Measurements from ENCODE around the gene GUCA1A.

The GUCA1A gene

GRCh38 chr6:42173101-42173500 is at the start of gene GUCA1A:
GUCA1A (plus strand) TSS chr6:42173364; CDS start chr6:42173614, 250 bp downstream.
- TF ChIP-seq FOXP2 (optimal IDR thresholded peaks at IDR 0.05; ENCODE audit: control extremely low read depth, extremely low read length, insufficient read depth) = no peak
- no peak for TF ChIP-seq EZH2 (IDR thresholded peaks at IDR 0.05)
- TF ChIP-seq POLR2AphosphoS5 (IDR thresholded peaks at IDR 0.05; ENCODE audit: borderline replicate concordance, low read depth, low read length) = no peak

GRCh38 chr6:42123379-42124103 is 49.6 kb upstream of the GUCA1A start:
- H3K4me3 ChIP-seq = no peak overlapping the region
- no peak for DNase-seq (ENCODE audit: low read depth, low spot score)
- H3K36me3 ChIP-seq (ENCODE audit: insufficient read depth, low read length) = no peaks in the 10 kb centered on the region
- no peak overlapping the region for H3K9ac ChIP-seq (ENCODE audit: insufficient read length)
- H3K27ac ChIP-seq = no peak overlapping the region
- H3K9me3 ChIP-seq (ENCODE audit: low read depth, low read length) = no peaks in the 10 kb centered on the region
- TF ChIP-seq FOXP2 (optimal IDR thresholded peaks at IDR 0.05; ENCODE audit: control extremely low read depth, extremely low read length, insufficient read depth) = no peak
- TF ChIP-seq EZH2 (IDR thresholded peaks at IDR 0.05) = no peak
- no peak for TF ChIP-seq POLR2AphosphoS5 (IDR thresholded peaks at IDR 0.05; ENCODE audit: borderline replicate concordance, low read depth, low read length)

More at GRCh38 chr6:42173101-42173500, at the start of gene GUCA1A:
- no peak within 1 kb of the TSS for H3K4me3 ChIP-seq
- H3K27ac ChIP-seq = no peak within 1 kb of the TSS
- no peaks in the 10 kb centered on the region for H3K9me3 ChIP-seq (ENCODE audit: low read depth, low read length)
- no peaks in the 10 kb centered on the region for H3K36me3 ChIP-seq (ENCODE audit: insufficient read depth, low read length)
- no peak within 1 kb of the TSS for H3K9ac ChIP-seq (ENCODE audit: insufficient read length)
- no peak for DNase-seq (ENCODE audit: low read depth, low spot score)

DNA sequence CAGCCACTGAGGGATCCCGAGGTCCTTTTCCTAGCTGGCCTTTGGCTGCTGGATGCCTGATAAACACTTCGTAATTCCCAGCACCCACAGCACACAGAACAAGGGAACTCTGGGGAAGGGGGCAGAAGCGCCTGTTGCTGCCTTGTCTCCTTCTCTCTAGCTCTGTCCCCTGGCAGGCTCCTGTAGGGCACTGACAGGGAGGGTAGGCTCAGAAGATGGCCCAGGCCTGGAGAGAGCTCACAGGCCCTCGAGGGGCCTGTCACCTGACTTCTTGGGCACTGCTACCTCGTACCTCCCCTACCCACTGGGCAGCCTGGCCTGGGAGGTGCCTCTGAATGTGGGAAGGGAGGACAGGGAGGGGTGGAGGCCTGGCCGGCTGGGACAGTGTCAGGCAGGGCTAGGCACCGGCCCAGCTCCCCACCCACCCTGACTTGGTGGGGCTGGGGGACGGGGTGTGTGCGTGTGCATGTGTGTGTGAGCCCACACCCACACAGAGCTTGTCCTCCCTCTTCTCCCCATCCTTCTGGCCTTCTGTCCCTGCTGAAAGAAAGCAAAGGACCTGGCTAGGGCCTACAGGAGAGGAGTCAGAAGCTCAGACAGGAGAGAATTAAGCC is 48.8 kb upstream of the GUCA1A start:
- no peak overlapping the region for H3K4me3 ChIP-seq
- H3K9me3 ChIP-seq (ENCODE audit: low read depth, low read length) = no peaks in the 10 kb centered on the region
- DNase-seq (ENCODE audit: low read depth, low spot score) = no peak
- H3K36me3 ChIP-seq (ENCODE audit: insufficient read depth, low read length) = no peaks in the 10 kb centered on the region
- H3K27ac ChIP-seq = no peak overlapping the region
- no peak for TF ChIP-seq FOXP2 (optimal IDR thresholded peaks at IDR 0.05; ENCODE audit: control extremely low read depth, extremely low read length, insufficient read depth)
- TF ChIP-seq POLR2AphosphoS5 (IDR thresholded peaks at IDR 0.05; ENCODE audit: borderline replicate concordance, low read depth, low read length) = no peak
- no peak for TF ChIP-seq EZH2 (IDR thresholded peaks at IDR 0.05)
- H3K9ac ChIP-seq (ENCODE audit: insufficient read length) = no peak overlapping the region

GRCh38 chr6:42125231-42125630 is 47.9 kb upstream of the GUCA1A start:
- no peak for TF ChIP-seq EZH2 (IDR thresholded peaks at IDR 0.05)
- TF ChIP-seq POLR2AphosphoS5 (IDR thresholded peaks at IDR 0.05; ENCODE audit: borderline replicate concordance, low read depth, low read length) = no peak
- no peak for TF ChIP-seq FOXP2 (optimal IDR thresholded peaks at IDR 0.05; ENCODE audit: control extremely low read depth, extremely low read length, insufficient read depth)
- Histone ChIP-seq H3K9me3 (ENCODE audit: low read depth, low read length) (no peaks in the 10 kb centered on the region), H3K36me3 (ENCODE audit: insufficient read depth, low read length) (no peaks in the 10 kb centered on the region), H3K4me3 (no peak overlapping the region), H3K27ac (no peak overlapping the region), H3K9ac (ENCODE audit: insufficient read length) (no peak overlapping the region)
- DNase-seq (ENCODE audit: low read depth, low spot score) = no peak

- no peak for TF ChIP-seq EZH2 (IDR thresholded peaks at IDR 0.05)
- no peak for TF ChIP-seq POLR2AphosphoS5 (IDR thresholded peaks at IDR 0.05; ENCODE audit: borderline replicate concordance, low read depth, low read length)
- no peak for TF ChIP-seq FOXP2 (optimal IDR thresholded peaks at IDR 0.05; ENCODE audit: control extremely low read depth, extremely low read length, insufficient read depth)
- no peak overlapping the region for H3K27ac ChIP-seq
- H3K36me3 ChIP-seq (ENCODE audit: insufficient read depth, low read length) = no peaks in the 10 kb centered on the region
- no peak for DNase-seq (ENCODE audit: low read depth, low spot score)
- H3K4me3 ChIP-seq = no peak overlapping the region
- no peaks in the 10 kb centered on the region for H3K9me3 ChIP-seq (ENCODE audit: low read depth, low read length)
- H3K9ac ChIP-seq (ENCODE audit: insufficient read length) = no peak overlapping the region
Observed at GRCh38 chr6:42125663-42126062, 47.5 kb upstream of the GUCA1A start.

DNA sequence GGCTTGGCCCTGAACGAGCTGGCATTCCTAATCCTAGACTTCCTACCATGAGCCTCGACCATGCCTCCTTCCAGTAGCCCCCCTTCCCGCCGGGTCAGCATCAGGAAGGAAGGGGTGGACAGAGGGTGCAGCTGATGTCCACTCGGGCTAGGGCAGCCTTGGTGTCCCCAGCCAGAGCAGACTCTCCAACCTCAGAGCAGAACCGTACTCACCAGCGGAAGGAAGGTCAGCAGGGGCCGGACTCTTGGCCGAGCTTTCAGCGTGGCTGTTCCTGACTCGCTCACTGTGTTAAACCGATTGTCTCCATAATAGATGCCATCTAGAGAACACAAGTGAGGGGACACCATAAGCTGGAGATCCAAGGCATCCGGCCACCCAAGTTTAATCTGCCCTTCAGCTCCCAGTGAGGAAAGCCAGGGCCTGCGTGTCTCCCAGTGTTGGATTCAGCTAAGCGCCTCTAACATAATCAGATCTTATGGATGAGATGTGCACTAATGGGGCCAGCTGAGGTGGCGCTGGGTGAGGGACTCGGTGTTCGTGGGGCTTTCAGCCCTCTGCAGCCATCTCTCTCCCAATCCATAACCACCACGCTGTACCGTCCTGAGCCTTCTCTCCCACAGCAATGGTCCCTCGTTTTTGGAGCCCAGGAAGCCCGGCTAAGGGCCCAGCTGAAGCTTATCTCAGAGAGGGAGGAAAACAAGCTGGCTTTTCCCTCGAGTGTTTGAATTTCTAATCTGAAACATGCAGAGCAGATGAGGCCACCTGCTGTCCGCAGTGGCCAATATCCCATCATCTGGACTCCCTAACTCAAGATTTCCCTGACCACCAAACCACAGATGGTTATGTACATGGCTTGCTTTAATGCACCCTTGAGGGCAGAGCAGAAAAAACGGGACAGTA is 44.5 kb upstream of the GUCA1A start:
- no peak for DNase-seq (ENCODE audit: low read depth, low spot score)
- TF ChIP-seq EZH2 (IDR thresholded peaks at IDR 0.05) (no peak), POLR2AphosphoS5 (IDR thresholded peaks at IDR 0.05; ENCODE audit: borderline replicate concordance, low read depth, low read length) (no peak), FOXP2 (optimal IDR thresholded peaks at IDR 0.05; ENCODE audit: control extremely low read depth, extremely low read length, insufficient read depth) (no peak)
- H3K9me3 ChIP-seq (ENCODE audit: low read depth, low read length) = no peaks in the 10 kb centered on the region
- H3K4me3 ChIP-seq = no peak overlapping the region
- H3K27ac ChIP-seq = no peak overlapping the region
- no peak overlapping the region for H3K9ac ChIP-seq (ENCODE audit: insufficient read length)
- no peaks in the 10 kb centered on the region for H3K36me3 ChIP-seq (ENCODE audit: insufficient read depth, low read length)

GRCh38 chr6:42129360-42129676 is 43.8 kb upstream of the GUCA1A start:
- no peak overlapping the region for H3K27ac ChIP-seq
- H3K9me3 ChIP-seq (ENCODE audit: low read depth, low read length) = no peaks in the 10 kb centered on the region
- H3K36me3 ChIP-seq (ENCODE audit: insufficient read depth, low read length) = no peaks in the 10 kb centered on the region
- no peak overlapping the region for H3K4me3 ChIP-seq
- no peak for TF ChIP-seq FOXP2 (optimal IDR thresholded peaks at IDR 0.05; ENCODE audit: control extremely low read depth, extremely low read length, insufficient read depth)
- no peak for TF ChIP-seq POLR2AphosphoS5 (IDR thresholded peaks at IDR 0.05; ENCODE audit: borderline replicate concordance, low read depth, low read length)
- no peak for TF ChIP-seq EZH2 (IDR thresholded peaks at IDR 0.05)
- no peak overlapping the region for H3K9ac ChIP-seq (ENCODE audit: insufficient read length)
- DNase-seq (ENCODE audit: low read depth, low spot score) = no peak

- TF ChIP-seq FOXP2 (optimal IDR thresholded peaks at IDR 0.05; ENCODE audit: control extremely low read depth, extremely low read length, insufficient read depth) (no peak), EZH2 (IDR thresholded peaks at IDR 0.05) (no peak), POLR2AphosphoS5 (IDR thresholded peaks at IDR 0.05; ENCODE audit: borderline replicate concordance, low read depth, low read length) (no peak)
- Histone ChIP-seq H3K9me3 (ENCODE audit: low read depth, low read length) (no peaks in the 10 kb centered on the region), H3K4me3 (no peak overlapping the region), H3K36me3 (ENCODE audit: insufficient read depth, low read length) (no peaks in the 10 kb centered on the region), H3K27ac (no peak overlapping the region), H3K9ac (ENCODE audit: insufficient read length) (no peak overlapping the region)
- DNase-seq (ENCODE audit: low read depth, low spot score) = no peak
Observed at GRCh38 chr6:42131531-42131930, 41.6 kb upstream of the GUCA1A start.

Measured in SK-N-MC (cell line).